T follicular helper cell (primary cell): ENCODE results near the gene TBC1D16.
"Not testable (repeated sequence)": the region's sequence is repeated elsewhere in the genome, so short reads cannot be mapped to it uniquely, and the experiment has no call there.

Source experiments
- DNase-seq: peaks from one replicate; pipeline ENCODE4 v3.0.0-alpha.2; 2020; ENCODE audit warnings: low read depth

TBC1D16 gene

DNA sequence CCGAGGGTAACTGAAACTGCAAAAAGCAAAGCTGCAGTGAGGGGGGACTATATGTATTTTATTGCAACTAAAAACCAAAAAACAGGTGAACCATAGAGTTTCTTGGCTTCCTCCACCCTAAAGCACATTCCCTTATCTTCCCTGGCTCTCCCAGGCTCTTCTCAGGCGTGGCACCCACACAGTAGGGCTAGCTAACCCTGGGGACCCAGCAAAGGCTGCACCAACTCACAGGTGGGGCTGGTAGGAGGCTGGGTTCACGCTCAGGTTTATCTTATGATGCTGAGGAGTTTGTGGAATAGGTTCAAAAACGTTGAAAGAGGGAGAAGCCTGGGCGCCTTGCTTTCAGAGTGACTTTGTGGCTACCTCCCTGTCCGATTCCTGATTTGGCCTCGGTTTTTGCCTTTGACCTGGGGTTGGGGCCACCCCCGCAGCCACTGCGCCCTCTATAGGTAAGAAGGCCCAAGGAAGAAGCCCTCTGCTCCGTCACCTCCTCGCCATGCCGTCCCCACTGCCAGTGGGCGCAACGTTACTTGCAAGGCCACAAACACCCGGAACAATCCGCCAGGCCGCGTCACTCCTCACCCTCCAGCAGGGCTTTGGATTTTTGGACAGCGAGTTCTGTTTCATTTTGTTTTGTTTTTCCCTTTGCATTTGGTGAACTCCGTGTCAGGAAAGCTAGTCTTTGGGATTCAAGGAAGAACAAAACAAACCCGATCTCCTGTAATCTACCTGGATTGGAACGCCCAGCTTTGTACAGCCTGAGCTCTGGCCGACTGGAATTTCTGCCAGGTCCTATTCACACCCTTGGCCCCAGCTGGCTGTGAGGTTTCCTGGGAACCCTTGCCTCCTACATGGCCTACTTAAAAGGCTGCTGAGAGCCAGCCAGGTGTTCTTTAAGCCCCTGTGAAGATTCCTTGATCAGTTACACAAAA, 60.8 kb downstream of the TBC1D16 start:
- no peak for DNase-seq

DNA sequence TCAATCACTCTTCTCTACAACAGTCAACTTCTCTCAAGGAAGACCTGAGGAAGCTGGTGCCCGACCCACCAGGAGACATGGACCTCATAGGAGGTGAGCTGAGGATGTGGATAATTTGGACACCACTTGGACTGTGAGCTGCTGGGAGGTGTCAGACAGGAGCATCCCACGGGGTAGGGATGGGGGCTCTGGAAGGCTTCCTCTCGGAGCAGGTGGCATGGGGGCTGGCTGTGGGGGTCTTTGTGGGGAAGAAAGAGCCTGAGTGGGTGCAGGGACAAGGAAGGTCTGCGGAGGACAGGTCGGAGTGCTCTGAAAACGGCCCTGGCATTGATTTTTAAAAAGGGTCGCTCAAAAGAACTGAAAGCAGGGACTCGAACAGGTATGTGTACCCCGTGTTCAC, 64.0 kb downstream of the TBC1D16 start:
- no peak for DNase-seq

DNA sequence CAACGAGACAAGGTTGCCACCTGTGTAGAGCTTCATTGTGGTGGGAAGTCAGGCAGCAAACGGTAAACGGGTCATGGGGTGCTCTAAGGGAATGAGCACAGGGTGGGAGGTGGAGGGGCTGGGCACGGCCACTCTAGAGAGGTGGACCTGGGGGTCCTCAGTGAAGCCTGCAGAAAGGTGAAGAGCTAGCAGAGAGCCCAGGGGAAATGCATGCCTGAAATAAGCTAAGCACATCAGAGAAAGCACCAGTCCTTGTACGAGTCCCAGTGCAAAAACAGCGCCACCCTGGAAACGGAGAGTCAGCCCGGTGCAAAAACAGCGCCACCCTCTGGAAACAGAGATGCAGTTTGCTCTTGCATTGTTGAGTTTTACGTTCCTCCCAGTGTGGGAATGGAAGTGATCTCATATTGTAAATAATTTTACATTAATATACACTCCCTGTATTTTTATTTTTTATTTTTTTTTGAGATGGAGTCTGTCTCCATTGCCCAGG, 65.0 kb downstream of the TBC1D16 start:
- peak; percentile 13 for DNase-seq

DNA sequence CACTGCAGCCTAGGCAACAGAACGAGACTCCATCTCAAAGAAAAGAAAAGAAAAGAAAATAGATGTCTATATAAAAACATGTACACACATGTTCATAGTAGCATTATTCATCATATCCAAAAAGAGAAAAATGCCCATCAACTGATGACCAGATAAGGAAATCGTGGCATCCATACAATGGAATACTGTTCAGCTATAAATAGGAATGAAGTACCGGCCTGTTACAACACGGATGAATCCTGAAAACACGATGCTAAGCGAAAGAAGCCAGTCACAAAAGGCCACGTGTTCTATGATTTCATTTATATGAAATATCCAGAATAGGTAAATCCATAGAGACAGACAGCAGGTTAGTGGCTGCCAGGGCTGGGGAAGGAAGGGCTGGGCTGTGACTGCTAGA, 65.8 kb downstream of the TBC1D16 start:
- DNase-seq, result no peak

DNA sequence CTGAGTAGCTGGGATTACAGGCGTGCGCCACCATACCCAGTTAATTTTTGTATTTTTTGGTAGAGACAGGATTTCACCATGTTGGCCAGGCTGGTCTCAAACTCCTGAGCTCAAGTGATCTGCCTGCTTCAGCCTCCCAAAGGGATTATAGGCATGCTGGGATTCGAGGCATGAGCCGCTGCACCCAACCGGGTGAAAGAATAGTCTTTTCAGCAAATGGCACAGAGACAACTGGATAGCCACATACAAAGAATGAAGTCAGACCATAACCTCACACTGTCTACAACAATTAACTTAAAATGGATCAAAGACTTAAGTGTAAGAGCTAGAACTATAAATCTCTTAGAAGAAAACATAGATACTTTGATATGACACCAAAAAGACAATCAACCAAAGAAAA, 67.6 kb downstream of the TBC1D16 start:
- DNase-seq, result no peak

DNA sequence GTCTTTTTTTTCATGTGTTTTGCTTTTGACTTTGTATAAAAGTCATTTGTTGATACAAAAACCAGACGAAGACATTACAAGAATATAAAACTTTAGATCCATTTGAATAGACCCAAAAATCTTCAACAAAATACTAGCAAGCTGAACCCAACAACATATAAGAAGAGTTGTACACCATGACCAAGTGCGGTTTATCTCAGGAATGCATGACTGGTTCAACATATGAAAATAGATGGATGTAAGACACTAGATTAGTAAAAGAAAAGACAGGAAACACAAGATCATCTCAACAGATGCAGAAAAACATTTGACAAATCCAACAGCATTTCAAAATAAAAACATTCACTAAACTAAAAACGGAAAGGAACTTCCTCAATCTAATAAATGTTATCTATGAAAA, 69.0 kb downstream of the TBC1D16 start:
- no peak for DNase-seq

DNA sequence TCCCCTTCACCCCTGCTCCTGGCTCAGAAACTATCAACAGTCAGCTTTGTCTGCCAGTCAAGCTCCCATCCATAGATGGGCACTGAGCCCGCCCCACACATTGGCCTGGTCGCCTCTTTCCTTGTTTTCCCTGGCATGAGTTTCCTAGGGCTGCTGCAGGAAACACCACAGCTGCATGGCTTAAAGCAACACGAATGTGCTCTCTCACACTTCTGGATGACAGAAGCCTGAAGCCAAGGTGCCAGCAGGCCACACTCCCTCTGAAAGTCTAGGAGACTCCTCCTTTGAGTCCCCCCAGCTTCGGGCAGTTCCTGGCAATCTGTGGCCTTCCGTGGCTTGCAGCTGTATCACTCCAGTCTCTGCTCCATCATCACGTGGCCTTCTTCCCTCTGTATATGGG, 69.9 kb downstream of the TBC1D16 start:
- DNase-seq, result no peak

DNA sequence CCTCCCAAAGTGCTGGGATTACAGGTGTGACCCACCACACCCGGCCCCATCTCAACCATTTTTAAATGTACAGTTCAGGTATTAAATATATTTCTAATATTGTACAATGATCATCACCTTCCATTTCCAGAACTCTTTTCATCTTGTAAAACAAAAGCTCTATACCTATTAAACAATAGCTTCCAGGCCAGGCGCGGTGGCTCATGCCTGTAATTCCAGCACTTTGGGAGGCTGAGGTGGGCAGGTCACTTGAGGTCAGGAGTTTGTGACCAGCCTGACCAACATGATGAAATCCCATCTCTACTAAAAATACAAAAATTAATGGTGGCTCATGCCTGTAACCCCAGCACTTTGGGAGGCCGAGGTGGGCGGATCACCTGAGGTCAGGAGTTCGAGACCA, 73.2 kb downstream of the TBC1D16 start:
- not testable (repeated sequence) for DNase-seq

DNA sequence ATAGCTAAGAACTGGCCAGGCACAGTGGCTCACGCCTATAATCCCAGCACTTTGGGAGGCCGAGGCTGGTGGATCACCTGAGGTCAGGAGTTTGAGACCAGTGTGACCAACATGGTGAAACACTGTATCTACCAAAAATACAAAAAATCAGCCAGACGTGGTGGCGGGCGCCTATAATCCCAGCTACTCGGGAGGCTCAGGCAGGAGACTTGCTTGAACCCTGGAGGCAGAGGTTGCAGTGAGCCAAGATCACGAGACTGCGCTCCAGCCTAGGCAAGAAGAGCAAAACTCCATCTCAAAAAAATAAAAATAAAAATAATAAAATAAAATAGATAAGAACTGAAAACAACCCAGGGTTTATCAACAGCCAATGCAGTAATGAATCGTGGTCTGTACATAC, 74.1 kb downstream of the TBC1D16 start:
- DNase-seq, result not testable (repeated sequence)

DNA sequence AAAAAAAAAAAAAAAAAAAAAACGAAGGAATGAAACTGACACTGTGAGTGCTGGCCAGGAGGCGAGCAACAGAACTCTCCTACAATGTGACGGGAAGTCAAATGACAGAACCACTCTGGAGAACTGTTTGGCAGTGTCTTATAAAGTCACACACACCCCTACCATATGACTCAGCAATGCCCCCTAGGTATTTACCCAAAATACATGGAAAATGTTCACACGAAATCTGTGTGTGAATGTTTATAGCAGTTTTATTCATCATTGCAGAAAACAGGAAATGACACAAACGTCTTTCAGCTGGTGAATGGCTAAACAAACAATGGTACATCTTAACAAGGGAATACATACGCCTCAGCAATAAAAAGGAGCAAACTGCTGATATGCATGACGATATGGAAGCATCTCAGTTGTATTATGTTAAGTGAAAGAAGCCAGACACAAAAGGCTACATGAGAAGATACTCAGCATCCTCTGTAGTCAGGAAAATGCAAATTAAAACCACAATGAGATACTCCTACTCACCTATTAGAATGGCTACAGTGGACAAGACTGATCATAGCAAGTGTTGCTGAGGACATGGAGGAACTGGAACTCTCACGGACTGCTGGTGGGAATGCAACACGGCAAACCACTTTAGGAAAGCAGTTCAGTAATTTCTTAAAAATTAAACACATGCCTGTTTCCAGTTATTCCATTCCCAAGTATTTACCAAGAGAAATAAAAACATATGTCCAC, 74.7 kb downstream of the TBC1D16 start:
- no peak for DNase-seq

DNA sequence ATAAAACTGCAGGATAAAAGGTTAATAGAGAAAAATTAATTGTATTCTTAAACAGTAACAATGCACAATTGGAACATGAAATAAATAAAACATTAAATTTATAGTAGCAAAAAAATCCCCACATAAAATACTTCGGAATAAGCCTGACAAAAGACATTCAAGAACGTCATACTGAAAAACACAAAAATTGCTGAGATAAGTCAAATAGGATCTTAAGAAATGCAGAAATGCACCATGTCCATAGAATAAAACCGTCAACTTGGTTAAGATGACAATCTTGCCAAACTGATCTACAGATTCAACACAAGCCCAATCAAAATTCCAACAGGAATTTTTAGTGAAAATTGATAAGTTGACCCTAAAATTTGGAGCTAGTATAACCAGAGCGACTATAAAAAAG, 76.6 kb downstream of the TBC1D16 start:
- no peak for DNase-seq

DNA sequence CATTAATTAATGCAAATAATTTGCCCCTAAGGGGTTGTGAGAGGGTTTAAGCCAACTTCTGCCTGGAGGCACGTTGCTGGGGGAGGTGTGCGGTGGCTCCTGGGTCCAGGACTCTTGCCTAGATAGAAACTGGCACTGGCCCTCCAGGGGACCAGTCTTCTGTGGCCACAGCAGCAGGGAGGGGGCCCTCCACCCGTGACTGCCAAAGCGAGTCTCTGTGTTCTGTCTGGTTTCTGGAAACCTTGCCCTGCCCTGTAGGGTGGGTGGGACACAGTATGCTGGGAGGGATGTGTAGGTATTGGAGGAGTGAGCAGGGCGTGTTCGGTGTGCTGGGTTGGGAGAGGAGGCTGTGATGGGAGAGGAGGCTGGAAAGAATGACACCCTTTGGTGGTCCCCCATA, 78.8 kb downstream of the TBC1D16 start:
- no peak for DNase-seq

DNA sequence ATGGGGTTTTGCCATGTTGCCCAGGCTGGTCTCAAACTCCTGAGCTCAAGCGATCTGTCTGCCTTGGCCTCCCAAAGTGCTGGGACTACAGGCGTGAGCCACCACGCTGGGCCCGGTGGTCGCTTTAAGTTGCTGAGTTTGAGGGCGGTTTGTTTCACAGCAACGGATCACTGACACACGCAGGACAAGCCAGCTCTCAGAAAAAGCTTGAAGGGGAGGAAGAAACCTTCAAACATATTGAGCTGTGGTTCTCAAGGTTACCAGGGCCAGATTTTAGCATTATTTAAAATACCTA, 79.3 kb downstream of the TBC1D16 start:
- not testable (repeated sequence) for DNase-seq

DNA sequence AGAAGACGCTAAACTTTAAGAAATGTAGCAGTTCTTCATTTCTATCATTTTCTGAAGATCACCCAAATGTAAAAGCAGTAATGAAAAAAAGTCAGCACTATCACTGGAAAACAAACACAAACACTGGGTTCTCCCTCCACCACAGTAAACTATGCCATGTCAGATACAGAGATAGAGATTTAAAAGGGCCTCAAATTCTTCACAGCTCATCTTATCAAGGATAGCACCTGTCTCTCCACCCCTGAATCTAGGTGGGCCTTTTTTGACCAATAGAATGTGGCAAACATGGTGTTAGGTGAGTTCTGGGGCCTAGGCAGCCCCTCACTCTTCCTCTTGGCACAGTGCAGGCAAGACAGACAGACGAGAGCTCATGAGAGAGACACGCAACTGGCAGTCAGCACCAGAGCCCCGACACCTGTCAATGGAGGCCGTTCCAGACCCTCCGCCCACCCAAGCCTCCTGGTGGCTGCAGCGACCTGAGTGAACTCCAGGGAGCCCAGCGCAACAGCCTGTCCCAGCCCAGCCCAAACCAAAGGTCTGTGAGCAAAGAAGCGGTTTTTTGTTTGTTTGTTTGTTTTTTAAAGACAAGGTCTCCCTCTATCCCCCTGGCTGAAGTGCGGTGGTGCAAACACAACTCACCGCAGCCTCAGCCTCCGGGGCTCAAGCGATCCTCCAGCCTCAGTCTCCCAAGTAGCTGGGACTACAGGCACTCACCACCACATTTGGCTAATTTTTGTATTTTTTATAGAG, 79.8 kb downstream of the TBC1D16 start:
- DNase-seq, result no peak

DNA sequence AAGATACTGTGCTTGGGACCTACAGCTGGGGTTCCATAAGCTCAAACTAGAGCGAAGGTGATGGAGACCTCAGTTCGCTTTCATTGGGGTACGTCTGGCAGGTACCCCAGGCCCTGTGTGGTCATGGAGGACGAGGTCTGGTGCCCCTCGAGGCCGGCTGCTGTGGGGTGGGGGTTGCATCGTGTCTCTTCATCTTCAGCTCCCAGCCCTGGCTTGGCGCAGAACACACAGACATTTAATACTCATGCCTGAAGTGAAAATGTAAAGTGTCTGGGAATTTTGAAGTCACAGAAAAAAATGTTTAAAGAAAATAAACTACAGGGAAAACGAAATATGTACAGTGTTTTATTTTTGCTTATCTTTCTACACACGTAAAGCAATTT, 80.5 kb downstream of the TBC1D16 start:
- DNase-seq, result no peak

DNA sequence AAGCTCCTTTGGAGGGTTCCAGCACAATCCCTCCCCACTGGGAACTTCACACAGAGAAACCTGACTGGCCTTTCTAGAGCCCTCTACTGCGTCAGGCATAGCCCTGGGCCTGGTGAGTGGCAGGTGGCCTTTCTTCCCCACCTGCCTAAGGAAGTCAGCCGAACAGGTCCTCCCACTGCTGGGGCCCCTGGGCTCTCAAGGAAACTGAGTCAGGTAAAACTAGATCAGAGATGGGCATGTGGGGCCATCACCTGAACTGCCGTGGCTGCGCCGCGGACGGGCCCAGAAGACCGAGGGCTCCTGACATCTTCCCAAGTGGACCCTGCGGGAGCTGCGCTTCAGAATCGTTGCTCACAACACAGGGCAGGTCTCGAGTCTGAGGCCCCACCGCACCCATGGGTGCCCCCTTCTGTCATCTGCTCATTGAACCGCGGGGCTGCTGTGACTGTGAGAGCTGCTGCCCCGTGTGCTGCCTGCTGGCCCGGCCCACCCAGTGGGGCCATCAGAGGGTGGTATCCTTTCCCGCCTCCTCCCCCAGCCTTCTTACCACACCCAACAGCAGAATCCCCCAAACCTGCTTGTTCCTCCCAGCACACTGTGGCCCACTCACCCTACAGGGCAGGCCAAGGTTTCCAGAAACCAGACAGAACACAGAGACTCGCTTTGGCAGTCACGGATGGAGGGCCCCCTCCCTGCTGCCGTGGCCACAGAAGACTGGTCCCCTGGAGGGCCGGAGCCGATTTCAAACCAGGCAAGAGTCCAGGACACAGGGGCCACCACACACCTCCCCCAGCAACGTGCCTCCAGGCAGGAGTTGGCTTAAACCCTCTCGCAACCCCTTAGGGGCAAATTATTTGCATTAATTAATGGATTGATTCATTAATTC, 81.1 kb downstream of the TBC1D16 start:
- no peak for DNase-seq

DNA sequence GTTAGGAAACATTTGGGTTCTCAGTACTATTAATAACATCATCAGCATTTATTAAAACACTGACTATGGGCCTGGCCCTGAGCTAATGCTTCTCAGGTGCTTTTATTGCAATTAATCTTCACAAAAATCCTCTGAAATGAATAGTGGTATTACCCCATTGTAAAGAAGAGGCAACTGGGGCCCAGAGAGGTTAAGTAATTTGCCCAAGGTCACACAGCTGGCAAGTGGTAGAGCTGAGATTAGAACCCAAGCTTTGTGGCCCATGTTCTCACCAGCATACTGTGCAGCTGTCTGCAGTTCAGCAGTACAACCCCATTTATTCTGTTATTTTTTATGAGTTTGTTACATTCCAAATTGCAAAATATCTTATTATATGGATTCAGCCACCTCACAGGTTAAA, 82.3 kb downstream of the TBC1D16 start:
- no peak for DNase-seq

DNA sequence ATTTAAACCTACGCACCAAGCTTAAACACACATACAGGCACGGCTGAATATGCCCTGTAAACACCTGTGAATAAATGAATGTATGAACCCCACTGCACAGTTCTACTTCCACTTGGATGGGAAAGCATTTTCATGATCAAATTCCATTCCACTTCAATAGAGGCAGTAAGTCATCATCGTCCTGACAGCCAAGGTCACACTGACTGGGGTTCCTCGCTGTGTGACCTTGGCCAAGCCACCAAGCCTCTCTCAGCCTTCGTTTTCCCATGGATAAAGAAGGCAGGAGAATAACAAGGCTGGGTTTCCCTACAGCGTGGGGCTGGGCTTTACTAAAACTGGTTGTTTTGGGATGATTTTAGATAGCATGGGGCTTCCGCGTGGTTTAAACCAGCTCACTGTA, 82.8 kb downstream of the TBC1D16 start:
- no peak for DNase-seq

DNA sequence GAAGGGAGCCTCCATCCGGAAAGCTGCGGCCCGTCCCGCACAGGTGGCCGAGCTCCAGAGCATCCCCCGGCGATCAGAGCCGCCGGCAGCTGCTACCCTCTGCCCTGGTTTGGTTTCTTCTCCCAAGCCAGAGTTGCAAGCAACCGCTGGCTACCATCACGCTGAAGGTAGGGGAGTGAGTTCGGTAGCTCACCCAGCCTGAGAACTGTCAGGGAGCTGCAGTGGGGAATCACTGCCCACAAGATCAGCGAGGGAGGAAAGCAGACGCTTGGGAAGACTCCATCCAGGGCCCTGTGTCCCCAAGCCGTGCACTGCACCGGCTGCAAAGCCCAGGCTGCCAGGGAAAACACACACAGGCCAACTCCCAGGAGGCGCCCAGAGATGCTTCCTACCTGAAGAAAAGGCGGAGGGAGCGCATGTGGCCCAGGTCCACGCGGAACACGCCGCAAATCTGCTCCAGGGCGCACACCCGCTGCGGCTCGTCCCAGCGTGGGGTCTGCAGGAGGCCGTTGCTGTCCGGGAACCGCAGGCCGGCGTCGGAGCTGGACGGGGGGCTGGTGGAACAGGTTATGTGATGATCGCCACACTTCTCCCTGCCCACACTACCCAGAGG, 83.3 kb downstream of the TBC1D16 start:
- no peak for DNase-seq

DNA sequence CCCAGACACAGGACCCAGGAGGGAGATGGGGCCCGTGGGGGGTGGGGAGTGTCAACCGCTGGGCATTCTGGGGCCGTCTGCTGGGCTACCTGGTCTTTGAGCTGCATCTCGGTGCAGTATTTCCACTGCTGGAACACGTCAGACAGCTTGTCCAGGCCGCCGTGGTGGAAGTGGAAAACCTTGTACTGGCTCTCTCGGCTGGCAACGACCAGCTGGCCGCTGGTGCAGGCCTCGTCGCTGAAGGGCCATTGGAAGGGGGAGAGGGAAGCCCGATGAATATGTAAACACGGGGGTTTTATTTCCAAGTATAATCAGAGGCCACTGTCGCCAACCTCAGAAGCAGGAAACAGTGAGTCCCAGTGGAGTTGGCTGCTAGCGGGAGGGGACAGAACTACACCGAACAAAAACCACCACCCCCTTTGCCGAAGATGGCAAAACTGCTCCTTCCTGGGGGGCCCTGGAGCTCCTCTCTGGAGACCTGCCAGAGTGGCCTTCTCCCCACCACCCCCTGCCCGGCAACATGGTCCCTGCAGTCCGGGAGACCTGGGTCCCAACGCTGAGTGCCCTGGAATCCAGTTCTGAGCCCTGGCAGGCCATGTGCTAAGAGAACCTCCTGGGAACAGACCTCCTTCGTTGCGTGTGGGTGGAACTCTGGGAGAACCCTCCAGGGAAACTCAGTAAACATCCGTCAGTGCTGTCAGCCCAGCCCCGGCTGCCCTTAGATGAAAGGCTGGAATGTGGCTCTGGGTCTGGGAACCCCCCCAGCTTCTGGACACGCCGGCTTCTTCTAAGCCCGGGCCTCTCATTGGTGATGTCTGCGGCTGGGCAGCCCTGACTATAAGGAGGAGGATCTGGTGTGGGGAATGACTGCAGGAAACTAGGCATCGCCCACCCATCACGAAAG, 84.1 kb downstream of the TBC1D16 start:
- no peak for DNase-seq
